K562 (cell line): ENCODE data around the gene ASCC1. TPM values are rescaled to one million over a fixed set of nuclear protein-coding genes. Genes with fewer than 3 reads are reported as not detected.

ENCODE experiments used
- FOXA1 ChIP-seq: fragments of 450-650 bp; IDR thresholded peaks from 2 replicates; pipeline ENCODE4 v1.6.1; 2016; ENCODE audit warnings: mild to moderate bottlenecking, borderline replicate concordance
- HCFC1 ChIP-seq: IDR thresholded peaks from 2 replicates; pipeline ENCODE4 v1.6.1; 2012; ENCODE audit warnings: low read depth, low read length, improper control_type of control experiment
- NFIX ChIP-seq: fragments of 250-450 bp; sonication (Bioruptor Pico); IDR thresholded peaks from 2 replicates; pipeline ENCODE4 v1.4.0; 2020; ENCODE audit warnings: low read depth, mild to moderate bottlenecking, moderate library complexity
- NFRKB ChIP-seq: fragments of 450-650 bp; IDR thresholded peaks from 2 replicates; pipeline ENCODE4 v1.6.1; 2016; ENCODE audit warnings: low read depth
- RFX1 ChIP-seq: fragments of 450-650 bp; IDR thresholded peaks from 2 replicates; pipeline ENCODE4 v1.6.1; 2016; ENCODE audit warnings: mild to moderate bottlenecking, moderate library complexity
- SAFB ChIP-seq: fragments of 200-400 bp; formaldehyde crosslinking; IDR thresholded peaks from 2 replicates; pipeline ENCODE4 v1.6.1; 2017; ENCODE audit warnings: low read depth, low read length, borderline replicate concordance
- TGIF2 ChIP-seq: sonication (generic); formaldehyde crosslinking; IDR thresholded peaks from 2 replicates; pipeline ENCODE4 v1.8.1; 2022; ENCODE audit warnings: mild to moderate bottlenecking, missing genetic modification reagents, moderate library complexity
- ZNF134 ChIP-seq: fragments of 250-450 bp; sonication (Bioruptor Pico); conservative IDR thresholded peaks from 2 replicates; pipeline ENCODE4 v1.4.0; 2020
- ZNF507 ChIP-seq: conservative IDR thresholded peaks from 2 replicates; pipeline ENCODE4 v1.6.1; 2017; ENCODE audit warnings: missing genetic modification characterization, missing compliant biosample characterization
- polyA plus RNA-seq, 8 experiments: library from polyadenylated mRNA; depleted of rRNA in 4 of 8; stranded (reverse) in 5 of 8; unstranded in 3 of 8; fragments of >200 nt; fragmentation: Nextera tagmentation in 2 of 8; fragmentation: Illumina TruSeq in 1 of 8; extraction: Ambion mirVana in 2 of 8; extraction: Trizol in 1 of 8; gene quantifications; 2 replicates each; pipeline versions ENCODE4 v1.2.1 to v1.2.3, GENCODE V29; 2011 to 2014; ENCODE audit warnings: inconsistent platforms in 1 of 8, missing spikeins in 1 of 8
- total RNA-seq, 7 experiments: library from RNA; depleted of rRNA in 6 of 7; stranded (reverse); fragments of >200 nt in 6 of 7; fragmentation: Illumina TruSeq in 2 of 7; extraction: Trizol in 2 of 7; gene quantifications; 2 replicates each; pipeline versions ENCODE4 v1.2.1 to v1.2.3, GENCODE V29; 2011 to 2021; ENCODE audit warnings: low replicate concordance in 1 of 7
- TF ChIP-seq, protein P1 (sequence below): fragments of 450-650 bp; IDR thresholded peaks from 2 replicates; pipeline ENCODE4 v1.6.1; 2016
- TF ChIP-seq, protein P2 (sequence below): fragments of 450-650 bp; formaldehyde crosslinking; IDR thresholded peaks from 2 replicates; pipeline ENCODE4 v1.4.0; 2022; ENCODE audit warnings: missing genetic modification characterization
- TF ChIP-seq, protein P3 (sequence below), 2 experiments: fragments of 450-650 bp in 1 of 2; sonication (generic) in 1 of 2; formaldehyde crosslinking in 1 of 2; IDR thresholded peaks; 2 replicates each; pipeline versions ENCODE4 v1.7.1 to v1.9.0; 2016 to 2022; ENCODE audit warnings: inconsistent platforms in 1 of 2, mild to moderate bottlenecking in 1 of 2, missing genetic modification reagents in 1 of 2
- TF ChIP-seq, protein P4 (sequence below): fragments of 450-650 bp; IDR thresholded peaks from one replicate; pipeline ENCODE4 v1.6.1; 2018; ENCODE audit warnings: mild to moderate bottlenecking, moderate library complexity; ENCODE audit not compliant: partially characterized antibody

Gene ASCC1
- total and polyA plus RNA-seq, 9 of the 15 experiments (the other 6 are each of a cell fraction or from before 2014, with no cell fraction given): 31.7 to 73.3 (median 52.8) TPM

DNA sequence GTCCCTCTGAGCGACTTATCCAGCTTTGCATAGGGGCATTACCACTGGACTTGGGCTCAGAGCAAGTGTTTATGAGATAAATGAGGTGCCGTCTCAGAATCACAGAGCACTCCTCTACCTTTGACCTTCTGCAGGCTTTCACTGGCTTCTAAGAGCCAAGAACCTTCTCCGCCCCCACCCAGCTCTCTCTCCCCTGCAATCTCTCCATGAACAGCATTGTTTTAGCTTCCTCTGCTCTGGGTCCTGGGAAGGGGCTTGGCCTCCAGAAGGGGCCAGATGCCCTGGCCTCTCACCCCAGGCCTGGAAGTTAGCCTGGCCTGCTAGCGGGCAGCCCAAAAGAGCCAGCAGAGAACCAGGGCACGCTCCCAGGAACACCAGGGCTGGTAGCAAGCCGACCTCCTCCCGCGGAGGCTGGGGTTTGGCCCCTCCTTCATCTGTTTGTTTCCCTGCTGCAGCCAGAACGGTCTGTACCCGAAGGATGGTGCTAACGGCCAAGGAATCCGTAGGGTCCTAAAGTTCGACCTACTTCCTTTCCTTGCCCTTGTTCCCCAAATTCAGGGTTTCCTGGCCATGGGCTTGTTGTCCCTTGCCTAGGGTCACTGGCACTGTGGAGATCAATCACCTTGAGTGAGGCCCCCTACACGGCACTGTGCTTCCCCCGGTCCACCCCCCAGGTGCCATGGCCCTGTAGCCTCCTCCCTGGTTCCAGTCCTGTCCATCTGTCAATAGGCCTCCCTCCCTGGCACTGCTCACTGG, 38.9 kb upstream of the ASCC1 start (continued):
- TF ChIP-seq, protein P1, sequence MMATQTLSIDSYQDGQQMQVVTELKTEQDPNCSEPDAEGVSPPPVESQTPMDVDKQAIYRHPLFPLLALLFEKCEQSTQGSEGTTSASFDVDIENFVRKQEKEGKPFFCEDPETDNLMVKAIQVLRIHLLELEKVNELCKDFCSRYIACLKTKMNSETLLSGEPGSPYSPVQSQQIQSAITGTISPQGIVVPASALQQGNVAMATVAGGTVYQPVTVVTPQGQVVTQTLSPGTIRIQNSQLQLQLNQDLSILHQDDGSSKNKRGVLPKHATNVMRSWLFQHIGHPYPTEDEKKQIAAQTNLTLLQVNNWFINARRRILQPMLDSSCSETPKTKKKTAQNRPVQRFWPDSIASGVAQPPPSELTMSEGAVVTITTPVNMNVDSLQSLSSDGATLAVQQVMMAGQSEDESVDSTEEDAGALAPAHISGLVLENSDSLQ: no peak
- no peak for TF ChIP-seq FOXA1
- no peak for TF ChIP-seq TGIF2 (CRISPR knock-in tag)
- TF ChIP-seq, protein P2, sequence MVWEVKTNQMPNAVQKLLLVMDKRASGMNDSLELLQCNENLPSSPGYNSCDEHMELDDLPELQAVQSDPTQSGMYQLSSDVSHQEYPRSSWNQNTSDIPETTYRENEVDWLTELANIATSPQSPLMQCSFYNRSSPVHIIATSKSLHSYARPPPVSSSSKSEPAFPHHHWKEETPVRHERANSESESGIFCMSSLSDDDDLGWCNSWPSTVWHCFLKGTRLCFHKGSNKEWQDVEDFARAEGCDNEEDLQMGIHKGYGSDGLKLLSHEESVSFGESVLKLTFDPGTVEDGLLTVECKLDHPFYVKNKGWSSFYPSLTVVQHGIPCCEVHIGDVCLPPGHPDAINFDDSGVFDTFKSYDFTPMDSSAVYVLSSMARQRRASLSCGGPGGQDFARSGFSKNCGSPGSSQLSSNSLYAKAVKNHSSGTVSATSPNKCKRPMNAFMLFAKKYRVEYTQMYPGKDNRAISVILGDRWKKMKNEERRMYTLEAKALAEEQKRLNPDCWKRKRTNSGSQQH (CRISPR knock-in tag): peak; percentile 59; the same call in 1 of the 2 replicates
- TF ChIP-seq, protein P3, sequence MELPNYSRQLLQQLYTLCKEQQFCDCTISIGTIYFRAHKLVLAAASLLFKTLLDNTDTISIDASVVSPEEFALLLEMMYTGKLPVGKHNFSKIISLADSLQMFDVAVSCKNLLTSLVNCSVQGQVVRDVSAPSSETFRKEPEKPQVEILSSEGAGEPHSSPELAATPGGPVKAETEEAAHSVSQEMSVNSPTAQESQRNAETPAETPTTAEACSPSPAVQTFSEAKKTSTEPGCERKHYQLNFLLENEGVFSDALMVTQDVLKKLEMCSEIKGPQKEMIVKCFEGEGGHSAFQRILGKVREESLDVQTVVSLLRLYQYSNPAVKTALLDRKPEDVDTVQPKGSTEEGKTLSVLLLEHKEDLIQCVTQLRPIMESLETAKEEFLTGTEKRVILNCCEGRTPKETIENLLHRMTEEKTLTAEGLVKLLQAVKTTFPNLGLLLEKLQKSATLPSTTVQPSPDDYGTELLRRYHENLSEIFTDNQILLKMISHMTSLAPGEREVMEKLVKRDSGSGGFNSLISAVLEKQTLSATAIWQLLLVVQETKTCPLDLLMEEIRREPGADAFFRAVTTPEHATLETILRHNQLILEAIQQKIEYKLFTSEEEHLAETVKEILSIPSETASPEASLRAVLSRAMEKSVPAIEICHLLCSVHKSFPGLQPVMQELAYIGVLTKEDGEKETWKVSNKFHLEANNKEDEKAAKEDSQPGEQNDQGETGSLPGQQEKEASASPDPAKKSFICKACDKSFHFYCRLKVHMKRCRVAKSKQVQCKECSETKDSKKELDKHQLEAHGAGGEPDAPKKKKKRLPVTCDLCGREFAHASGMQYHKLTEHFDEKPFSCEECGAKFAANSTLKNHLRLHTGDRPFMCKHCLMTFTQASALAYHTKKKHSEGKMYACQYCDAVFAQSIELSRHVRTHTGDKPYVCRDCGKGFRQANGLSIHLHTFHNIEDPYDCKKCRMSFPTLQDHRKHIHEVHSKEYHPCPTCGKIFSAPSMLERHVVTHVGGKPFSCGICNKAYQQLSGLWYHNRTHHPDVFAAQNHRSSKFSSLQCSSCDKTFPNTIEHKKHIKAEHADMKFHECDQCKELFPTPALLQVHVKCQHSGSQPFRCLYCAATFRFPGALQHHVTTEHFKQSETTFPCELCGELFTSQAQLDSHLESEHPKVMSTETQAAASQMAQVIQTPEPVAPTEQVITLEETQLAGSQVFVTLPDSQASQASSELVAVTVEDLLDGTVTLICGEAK (IDR thresholded peaks at IDR 0.05): no peak; the same call in 1 of the 2 replicates
- TF ChIP-seq, protein P3 (CRISPR knock-in tag; IDR thresholded peaks at IDR 0.05): no peak
- TF ChIP-seq NFIX (CRISPR knock-in tag): no peak
- TF ChIP-seq HCFC1: no peak
- peak; percentile 72; the same call in 1 of the 2 replicates for TF ChIP-seq NFRKB
- no peak for TF ChIP-seq SAFB
- 0 out of 2 replicates have a peak, but pooled peaks have one; percentile 13 for TF ChIP-seq ZNF134 (CRISPR knock-in tag)
- no peak for TF ChIP-seq RFX1
- TF ChIP-seq, protein P4, sequence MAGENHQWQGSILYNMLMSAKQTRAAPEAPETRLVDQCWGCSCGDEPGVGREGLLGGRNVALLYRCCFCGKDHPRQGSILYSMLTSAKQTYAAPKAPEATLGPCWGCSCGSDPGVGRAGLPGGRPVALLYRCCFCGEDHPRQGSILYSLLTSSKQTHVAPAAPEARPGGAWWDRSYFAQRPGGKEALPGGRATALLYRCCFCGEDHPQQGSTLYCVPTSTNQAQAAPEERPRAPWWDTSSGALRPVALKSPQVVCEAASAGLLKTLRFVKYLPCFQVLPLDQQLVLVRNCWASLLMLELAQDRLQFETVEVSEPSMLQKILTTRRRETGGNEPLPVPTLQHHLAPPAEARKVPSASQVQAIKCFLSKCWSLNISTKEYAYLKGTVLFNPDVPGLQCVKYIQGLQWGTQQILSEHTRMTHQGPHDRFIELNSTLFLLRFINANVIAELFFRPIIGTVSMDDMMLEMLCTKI: no peak
- TF ChIP-seq ZNF507: no peak
